ENCODE data around the gene UNKL. TPM values are rescaled to one million over a fixed set of nuclear protein-coding genes. Genes with fewer than 3 reads are reported as not detected.

The UNKL gene
- total and polyA plus RNA-seq, 10 donors = 6.6 to 80.0 (median 44.4) TPM

GRCh38 chr16:1378804-1379303 is 35.6 kb downstream of the UNKL start:
- Histone ChIP-seq H3K27ac (peak overlapping the region in 7 of 8 donors; percentile 73 to 87 (median 78)), H3K9me3 (no peaks in the 10 kb centered on the region), H3K27me3 (replicated peaks in 1 of 7) (no peaks in the 10 kb centered on the region), H3K4me3 (peak overlapping the region; percentile 40 to 73 (median 55)), H3K36me3 (peaks cover 0 to 83% (median 42%) of the 10 kb centered on the region in 6 donors), H3K4me1 (peaks cover 8 to 34% (median 26%) of the 10 kb centered on the region in 6 donors)
- intact Hi-C loops (cut with DNase I; ENCODE audit: low total_unique reads) = no loop called here
- DNase-seq = peak; percentile 93
- peak; percentile 69 to 90 (median 76) for TF ChIP-seq POLR2AphosphoS5 (IDR thresholded peaks at IDR 0.05)
- TF ChIP-seq POLR2A (IDR thresholded peaks at IDR 0.05) = no peak
- TF ChIP-seq CTCF (IDR thresholded peaks at IDR 0.05 in 8 of 11, conservative IDR thresholded peaks at IDR 0.05 in 3 of 11) = no peak
- WGBS, 5 donors = 6 to 16% (median 7%) methylated on average over 12 to 31 of the region's 31 CpGs

- TF ChIP-seq POLR2A (IDR thresholded peaks at IDR 0.05) (no peak), CTCF (IDR thresholded peaks at IDR 0.05 in 8 of 11, conservative IDR thresholded peaks at IDR 0.05 in 3 of 11) (no peak), POLR2AphosphoS5 (IDR thresholded peaks at IDR 0.05) (no peak)
- intact Hi-C loops (cut with DNase I; ENCODE audit: low total_unique reads) = no loop called here
- Histone ChIP-seq H3K4me1 (peaks cover 8 to 34% (median 26%) of the 10 kb centered on the region in 6 donors), H3K4me3 (peak overlapping the region in 5 of 8 donors; percentile 52 to 73 (median 57)), H3K36me3 (peaks cover 0 to 77% (median 36%) of the 10 kb centered on the region in 6 donors), H3K27me3 (replicated peaks in 1 of 7) (no peaks in the 10 kb centered on the region), H3K9me3 (no peaks in the 10 kb centered on the region), H3K27ac (peak overlapping the region in 5 of 8 donors; percentile 73 to 87 (median 80))
- 92 to 95% (median 94%) methylated on average over 23 to 25 of the region's 25 CpGs for WGBS, 5 donors
- no peak for DNase-seq
These were observed 36.3 kb downstream of the UNKL start for GRCh38 chr16:1378087-1378803.

GRCh38 chr16:1377406-1378010 is 37.0 kb downstream of the UNKL start:
- no peak for DNase-seq
- TF ChIP-seq CTCF (IDR thresholded peaks at IDR 0.05 in 8 of 11, conservative IDR thresholded peaks at IDR 0.05 in 3 of 11) (no peak), POLR2AphosphoS5 (IDR thresholded peaks at IDR 0.05) (no peak), POLR2A (IDR thresholded peaks at IDR 0.05) (no peak)
- no peaks in the 10 kb centered on the region for H3K9me3 ChIP-seq
- H3K27ac ChIP-seq = no peak overlapping the region
- peaks cover 0 to 71% (median 30%) of the 10 kb centered on the region in 6 donors for H3K36me3 ChIP-seq
- H3K4me3 ChIP-seq = no peak overlapping the region
- H3K4me1 ChIP-seq = peaks cover 8 to 34% (median 26%) of the 10 kb centered on the region in 6 donors
- intact Hi-C loops (cut with DNase I; ENCODE audit: low total_unique reads) = no loop called here
- 90 to 95% (median 91%) methylated on average over 7 to 10 of the region's 10 CpGs for WGBS, 5 donors
- no peaks in the 10 kb centered on the region for H3K27me3 ChIP-seq (replicated peaks in 1 of 7)
